Suprapubic skin (tissue), 4 donors: ENCODE data around the gene DGKZ.

Source experiments
- CTCF ChIP-seq, 2 donors: fragments of 200-600 bp in 1 of 2; fragments of 450-650 bp in 1 of 2; sonication (generic) in 1 of 2; IDR thresholded peaks; one replicate each; pipeline ENCODE4 v1.5.1; 2016 to 2019; ENCODE audit warnings: antibody characterized with exemption in 2 of 2, mild to moderate bottlenecking in 1 of 2, moderate library complexity in 1 of 2
- POLR2A ChIP-seq, 2 donors: fragments of 450-650 bp; IDR thresholded peaks; one replicate each; pipeline ENCODE4 v1.6.1; 2017; ENCODE audit warnings: antibody characterized with exemption in 2 of 2, mild to moderate bottlenecking in 2 of 2, moderate library complexity in 2 of 2
- POLR2AphosphoS5 ChIP-seq, 3 donors: sonication (generic); formaldehyde crosslinking; IDR thresholded peaks; one replicate each; pipeline ENCODE4 v1.6.1; 2017; ENCODE audit warnings: antibody characterized with exemption in 3 of 3

DNA sequence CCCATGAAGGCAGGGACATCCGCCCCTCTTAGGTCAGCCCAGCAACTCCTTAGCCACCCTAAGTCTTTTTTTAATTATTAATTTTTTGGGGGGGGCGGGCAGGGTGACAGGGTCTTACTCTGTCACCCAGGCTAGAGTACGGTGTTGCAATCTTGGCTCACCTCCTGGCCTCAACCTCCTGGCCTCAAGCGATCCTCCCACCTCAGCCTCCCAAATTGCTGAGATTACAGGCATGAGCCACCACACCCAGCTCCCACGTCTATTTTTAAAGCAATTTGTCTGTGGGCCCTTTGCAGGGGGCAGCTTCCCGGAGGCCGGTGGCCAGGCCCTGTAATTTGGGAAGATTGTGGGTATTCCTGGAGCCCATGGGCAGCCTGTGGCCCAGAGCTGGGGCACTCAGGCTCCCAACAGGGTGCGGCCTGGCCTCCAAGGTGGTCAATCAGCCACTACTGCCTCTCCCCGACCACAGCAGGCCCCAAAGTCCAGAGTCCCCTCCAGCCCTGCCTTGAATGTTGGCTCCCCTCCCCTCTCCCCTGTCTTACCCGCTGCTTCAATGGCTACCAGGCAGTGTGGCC, 42.6 kb upstream of the DGKZ start:
- TF ChIP-seq CTCF (IDR thresholded peaks at IDR 0.05) (no peak), POLR2A (IDR thresholded peaks at IDR 0.05) (no peak), POLR2AphosphoS5 (IDR thresholded peaks at IDR 0.05) (no peak)
